Myocyte (in vitro differentiated cells): ENCODE measurements around the gene CASK. TPM values are rescaled to one million over a fixed set of nuclear protein-coding genes. Genes with fewer than 3 reads are reported as not detected.
A peak's percentile ranks its signal among the peaks of the same experiment; 100 is the strongest.
"Not testable (repeated sequence)": the region's sequence is repeated elsewhere in the genome, so short reads cannot be mapped to it uniquely, and the experiment has no call there.

Experiments
- DNase-seq: peaks from one replicate; pipeline ENCODE4 v3.0.0-alpha.2; 2012; ENCODE audit warnings: low read depth
- total RNA-seq: library from RNA; depleted of rRNA; stranded (reverse); fragments of >200 nt; gene quantifications from 2 replicates; pipeline ENCODE4 v1.2.3, GENCODE V29; 2014

CASK gene
- total RNA-seq, 1 donor from 2014 or later, result 18.4 TPM

GRCh38 chrX:41653125-41653524 lies 270.2 kb downstream of the CASK start:
- DNase-seq, result no peak

GRCh38 chrX:41646201-41646600 lies 277.2 kb downstream of the CASK start:
- not testable (repeated sequence) for DNase-seq

- DNase-seq, result peak; percentile 67
Observed at GRCh38 chrX:41634284-41634683, 289.1 kb downstream of the CASK start.

- DNase-seq, result no peak
Observed at GRCh38 chrX:41630091-41630490, 293.3 kb downstream of the CASK start.

- DNase-seq, result no peak
Observed at GRCh38 chrX:41629539-41629938, 293.8 kb downstream of the CASK start.

- DNase-seq, result peak; percentile 52
Observed at GRCh38 chrX:41621222-41621723, 302.1 kb downstream of the CASK start.

- no peak for DNase-seq
Observed at GRCh38 chrX:41619221-41619620, 304.1 kb downstream of the CASK start.

- DNase-seq, result peak; percentile 27
Observed at GRCh38 chrX:41616935-41617334, 306.4 kb downstream of the CASK start.

- no peak for DNase-seq
Observed at GRCh38 chrX:41616255-41616654, 307.1 kb downstream of the CASK start.

GRCh38 chrX:41608244-41608643 lies 315.1 kb downstream of the CASK start:
- DNase-seq, result no peak

GRCh38 chrX:41607264-41607832 lies 316.0 kb downstream of the CASK start:
- no peak for DNase-seq

- not testable (repeated sequence) for DNase-seq
Observed at GRCh38 chrX:41606057-41606456, 317.3 kb downstream of the CASK start.

- DNase-seq, result no peak
Observed at GRCh38 chrX:41604766-41605543, 318.4 kb downstream of the CASK start.

- DNase-seq, result peak; percentile 19
Observed at GRCh38 chrX:41604177-41604576, 319.2 kb downstream of the CASK start.

GRCh38 chrX:41603596-41603995 lies 319.8 kb downstream of the CASK start:
- peak; percentile 46 for DNase-seq

- DNase-seq, result no peak
Observed at GRCh38 chrX:41602816-41603345, 320.5 kb downstream of the CASK start.

GRCh38 chrX:41600291-41600690 lies 323.1 kb downstream of the CASK start:
- peak; percentile 38 for DNase-seq

GRCh38 chrX:41599507-41599906 lies 323.8 kb downstream of the CASK start:
- DNase-seq, result peak; percentile 44

GRCh38 chrX:41596596-41596995 lies 326.8 kb downstream of the CASK start:
- DNase-seq, result peak; percentile 65

GRCh38 chrX:41594634-41595033 lies 328.7 kb downstream of the CASK start:
- no peak for DNase-seq

- no peak for DNase-seq
Observed at GRCh38 chrX:41591906-41592305, 331.4 kb downstream of the CASK start.

GRCh38 chrX:41590641-41591040 lies 332.7 kb downstream of the CASK start:
- no peak for DNase-seq
